Neuronal stem cell (in vitro differentiated cells): ENCODE data around the gene GTF2A1L.

Source experiments
- DNase-seq: peaks from one replicate; pipeline ENCODE4 v3.0.0-alpha.2; 2013; ENCODE audit warnings: low spot score
- H2AFZ ChIP-seq: one replicate; pipeline ENCODE4 v1.6.1; 2013; ENCODE audit warnings: mild to moderate bottlenecking, low read length, inconsistent platforms
- H2AK5ac ChIP-seq: 2 replicates; pipeline ENCODE4 v1.6.1; 2013; ENCODE audit warnings: low read depth, mild to moderate bottlenecking, inconsistent platforms, low read length, moderate library complexity, mixed read lengths
- H2BK120ac ChIP-seq: 2 replicates; pipeline ENCODE4 v1.6.1; 2013; ENCODE audit warnings: low read depth, mild to moderate bottlenecking, inconsistent platforms, low read length, moderate library complexity, mixed read lengths
- H2BK12ac ChIP-seq: one replicate; pipeline ENCODE4 v1.6.1; 2013; ENCODE audit warnings: low read length, inconsistent platforms
- H2BK15ac ChIP-seq: 2 replicates; pipeline ENCODE4 v1.6.1; 2013; ENCODE audit warnings: mild to moderate bottlenecking, low read length, inconsistent platforms, mixed read lengths
- H2BK5ac ChIP-seq: one replicate; pipeline ENCODE4 v1.6.1; 2013; ENCODE audit warnings: inconsistent platforms, mild to moderate bottlenecking, low read length, moderate library complexity
- H3K14ac ChIP-seq: one replicate; pipeline ENCODE4 v1.6.1; 2013; ENCODE audit warnings: low read length, inconsistent platforms
- H3K18ac ChIP-seq: 2 replicates; pipeline ENCODE4 v1.6.1; 2013; ENCODE audit warnings: low read length, inconsistent platforms
- H3K23ac ChIP-seq: 2 replicates; pipeline ENCODE4 v1.6.1; 2013; ENCODE audit warnings: low read depth, mild to moderate bottlenecking, mixed read lengths, low read length, inconsistent platforms; ENCODE audit not compliant: poor library complexity
- H3K27ac ChIP-seq: replicated peaks from 3 replicates; pipeline ENCODE4 v1.5.1; 2013; ENCODE audit warnings: low read length, inconsistent platforms
- H3K27me3 ChIP-seq, 3 experiments: 2 replicates each; pipeline ENCODE4 v1.6.1; 2013; ENCODE audit warnings: low read length in 3 of 3, mild to moderate bottlenecking in 2 of 3, inconsistent platforms in 1 of 3, low read depth in 1 of 3, mixed read lengths in 1 of 3, moderate library complexity in 1 of 3; ENCODE audit not compliant: control insufficient read depth in 3 of 3, insufficient read depth in 3 of 3
- H3K36me3 ChIP-seq, 2 donors: replicated peaks in 1 of 2; 2 replicates each; pipeline ENCODE4 v1.6.1; 2013; ENCODE audit warnings: low read length in 2 of 2; ENCODE audit not compliant: control insufficient read depth in 2 of 2, insufficient read depth in 2 of 2
- H3K4ac ChIP-seq: 2 replicates; pipeline ENCODE4 v1.6.1; 2013; ENCODE audit warnings: inconsistent platforms, mild to moderate bottlenecking, low read length, moderate library complexity
- H3K4me1 ChIP-seq, 2 donors: 1 replicate in 1 of 2; 2 replicates in 1 of 2; pipeline ENCODE4 v1.6.1; 2013; ENCODE audit warnings: low read length in 2 of 2, low read depth in 1 of 2; ENCODE audit not compliant: control insufficient read depth in 2 of 2, insufficient read depth in 1 of 2
- H3K4me2 ChIP-seq: one replicate; pipeline ENCODE4 v1.6.1; 2013; ENCODE audit warnings: mild to moderate bottlenecking, low read length, inconsistent platforms; ENCODE audit not compliant: insufficient read depth, poor library complexity, severe bottlenecking
- H3K4me3 ChIP-seq, 2 donors: 2 replicates each; pipeline ENCODE4 v1.5.1; 2013; ENCODE audit warnings: low read length in 2 of 2, mild to moderate bottlenecking in 2 of 2, inconsistent platforms in 1 of 2, moderate library complexity in 1 of 2
- H3K79me1 ChIP-seq: one replicate; pipeline ENCODE4 v1.6.1; 2013; ENCODE audit warnings: low read depth, mild to moderate bottlenecking, inconsistent platforms, low read length, moderate library complexity
- H3K9ac ChIP-seq: one replicate; pipeline ENCODE4 v1.6.1; 2013; ENCODE audit warnings: mild to moderate bottlenecking, low read depth, low read length, inconsistent platforms; ENCODE audit not compliant: poor library complexity
- H3K9me3 ChIP-seq, 2 donors: replicated peaks in 1 of 2; 2 replicates each; pipeline versions ENCODE3 to v1.6.1; 2013; ENCODE audit warnings: low read length in 2 of 2, mild to moderate bottlenecking in 2 of 2, inconsistent platforms in 1 of 2, low read depth in 1 of 2, mixed read lengths in 1 of 2, moderate library complexity in 1 of 2; ENCODE audit not compliant: control insufficient read depth in 2 of 2, insufficient read depth in 1 of 2
- H4K8ac ChIP-seq: one replicate; pipeline ENCODE4 v1.6.1; 2013; ENCODE audit warnings: low read depth, mild to moderate bottlenecking, inconsistent platforms, low read length, moderate library complexity
- H4K91ac ChIP-seq: one replicate; pipeline ENCODE4 v1.6.1; 2013; ENCODE audit warnings: low read length, low read depth, mild to moderate bottlenecking, inconsistent platforms; ENCODE audit not compliant: poor library complexity
- whole genome bisulfite sequencing, 2 donors: extraction: QIAGEN DNeasy Blood & Tissue Kit; methylation state at CpG; one replicate each; pipeline ENCODE4 v1.1.7; 2013; ENCODE audit warnings: missing lambda C conversion rate in 2 of 2, mixed read lengths in 1 of 2; ENCODE audit not compliant: insufficient read length in 2 of 2, insufficient replicate concordance in 1 of 2; ENCODE audit errors: extremely low coverage in 2 of 2; 5-methylcytosine and 5-hydroxymethylcytosine counted together

GTF2A1L gene

DNA sequence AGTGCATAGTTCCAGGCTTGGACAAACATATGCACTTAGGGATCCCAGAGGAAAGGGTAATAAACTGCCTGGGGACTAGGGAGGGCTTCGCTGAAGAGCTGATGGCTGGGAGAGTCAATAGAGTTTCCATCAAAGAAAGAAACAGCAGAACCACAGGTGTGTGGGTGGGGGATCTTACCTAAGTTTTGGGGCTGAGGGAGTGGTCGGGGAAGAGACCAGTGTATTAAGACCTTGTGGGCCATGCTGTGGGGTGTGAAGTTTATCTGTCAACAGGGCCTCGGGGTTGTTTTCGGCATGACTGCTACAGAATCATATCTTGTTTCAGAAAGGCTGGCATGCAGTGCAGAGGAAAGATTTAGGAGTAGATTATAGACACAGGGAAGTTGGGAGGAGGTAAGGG lies 31.2 kb upstream of the GTF2A1L start:
- Histone ChIP-seq H3K14ac (no peak overlapping the region), H2BK5ac (no peak overlapping the region), H3K36me3 (peaks cover 0 to 25% of the 10 kb centered on the region in 2 donors), H4K8ac (no peak overlapping the region), H3K9me3 (peaks cover 0 to 12% of the 10 kb centered on the region in 2 donors), H3K4me2 (no peak overlapping the region), H3K4me1 (peaks cover 21% of the 10 kb centered on the region in 2 donors), H3K9ac (no peak overlapping the region), H3K4me3 (no peak overlapping the region), H2BK15ac (no peak overlapping the region), H2BK12ac (no peak overlapping the region), H3K23ac (no peak overlapping the region), H3K18ac (no peak overlapping the region), H4K91ac (no peak overlapping the region), H3K27ac (no peak overlapping the region), H2AK5ac (no peak overlapping the region), H3K4ac (no peak overlapping the region), H2BK120ac (no peak overlapping the region), H3K79me1 (no peaks in the 10 kb centered on the region), H2AFZ (no peak overlapping the region), H3K27me3 (no peaks in the 10 kb centered on the region)
- no CpG with 5 or more reads among the region's 4 CpGs for WGBS, 2 donors
- DNase-seq, result no peak

- Histone ChIP-seq H2BK5ac (no peak overlapping the region), H3K4me1 (peaks cover 21 to 23% of the 10 kb centered on the region in 2 donors), H4K8ac (no peak overlapping the region), H2BK15ac (no peak overlapping the region), H3K18ac (peak overlapping the region; percentile 55), H2AK5ac (no peak overlapping the region), H3K4me2 (no peak overlapping the region), H4K91ac (no peak overlapping the region), H3K79me1 (no peaks in the 10 kb centered on the region), H2BK120ac (no peak overlapping the region), H3K4me3 (no peak overlapping the region), H3K27me3 (no peaks in the 10 kb centered on the region), H3K14ac (no peak overlapping the region), H3K9ac (no peak overlapping the region), H3K27ac (peak overlapping the region; percentile 22), H3K9me3 (peaks cover 0 to under 1% of the 10 kb centered on the region in 2 donors), H2AFZ (no peak overlapping the region), H3K23ac (no peak overlapping the region), H3K36me3 (peaks cover 3 to 22% of the 10 kb centered on the region in 2 donors), H2BK12ac (no peak overlapping the region), H3K4ac (no peak overlapping the region)
- no peak for DNase-seq
- no CpG with 5 or more reads among the region's 5 CpGs for WGBS, 2 donors
Observed at GRCh38 chr2:48587560-48587959, 30.1 kb upstream of the GTF2A1L start.

DNA sequence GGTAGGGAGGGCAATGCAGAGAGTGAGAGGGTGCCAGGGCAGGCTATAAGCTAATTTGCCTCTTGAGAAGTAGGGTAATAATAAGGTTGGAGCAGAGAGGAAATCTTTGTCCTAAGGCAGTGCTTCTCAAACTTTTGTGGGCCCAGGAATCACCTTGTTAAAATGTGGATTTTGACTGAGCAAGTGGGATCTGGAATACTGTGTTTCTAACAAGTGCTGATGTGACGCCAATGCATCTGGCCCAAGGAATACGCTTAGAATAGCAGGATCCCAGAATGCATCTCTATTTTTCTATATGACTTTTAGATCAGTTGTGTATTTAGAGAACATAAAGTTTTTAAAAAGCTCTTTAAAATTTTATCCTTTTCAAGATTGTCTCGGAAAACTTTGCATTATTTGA lies 29.7 kb upstream of the GTF2A1L start:
- no peak overlapping the region for H3K4me2 ChIP-seq
- no peaks in the 10 kb centered on the region for H3K9me3 ChIP-seq
- peaks cover 21 to 23% of the 10 kb centered on the region in 2 donors for H3K4me1 ChIP-seq
- no peak overlapping the region for H4K8ac ChIP-seq
- H3K36me3 ChIP-seq, result peaks cover 3 to 22% of the 10 kb centered on the region in 2 donors
- H3K18ac ChIP-seq, result peak overlapping the region; percentile 55
- H3K27me3 ChIP-seq, result no peaks in the 10 kb centered on the region
- H2AK5ac ChIP-seq, result no peak overlapping the region
- H3K79me1 ChIP-seq, result no peaks in the 10 kb centered on the region
- no peak overlapping the region for H4K91ac ChIP-seq
- H3K23ac ChIP-seq, result no peak overlapping the region
- WGBS, 2 donors, result no CpG with 5 or more reads among the region's 3 CpGs
- no peak overlapping the region for H2AFZ ChIP-seq
- no peak overlapping the region for H2BK15ac ChIP-seq
- H3K27ac ChIP-seq, result peak overlapping the region; percentile 22
- DNase-seq, result no peak
- no peak overlapping the region for H2BK120ac ChIP-seq
- no peak overlapping the region for H2BK12ac ChIP-seq
- no peak overlapping the region for H3K4me3 ChIP-seq
- no peak overlapping the region for H2BK5ac ChIP-seq
- H3K14ac ChIP-seq, result no peak overlapping the region
- no peak overlapping the region for H3K4ac ChIP-seq
- H3K9ac ChIP-seq, result no peak overlapping the region

- no peaks in the 10 kb centered on the region for H3K79me1 ChIP-seq
- no peak overlapping the region for H3K4ac ChIP-seq
- H4K91ac ChIP-seq, result no peak overlapping the region
- H3K4me3 ChIP-seq, result no peak overlapping the region
- H3K4me2 ChIP-seq, result no peak overlapping the region
- no CpG with 5 or more reads among the region's 1 CpG for WGBS, 2 donors
- H4K8ac ChIP-seq, result no peak overlapping the region
- no peak overlapping the region for H2BK12ac ChIP-seq
- H3K4me1 ChIP-seq, result peaks cover 21 to 23% of the 10 kb centered on the region in 2 donors
- no peak overlapping the region for H2AK5ac ChIP-seq
- no peak overlapping the region for H2AFZ ChIP-seq
- no peak for DNase-seq
- peaks cover 3 to 17% of the 10 kb centered on the region in 2 donors for H3K36me3 ChIP-seq
- no peak overlapping the region for H3K27ac ChIP-seq
- H2BK5ac ChIP-seq, result no peak overlapping the region
- H3K18ac ChIP-seq, result no peak overlapping the region
- H3K9ac ChIP-seq, result no peak overlapping the region
- H3K14ac ChIP-seq, result no peak overlapping the region
- no peaks in the 10 kb centered on the region for H3K9me3 ChIP-seq
- H3K23ac ChIP-seq, result no peak overlapping the region
- H2BK120ac ChIP-seq, result no peak overlapping the region
- H2BK15ac ChIP-seq, result no peak overlapping the region
- H3K27me3 ChIP-seq, result no peaks in the 10 kb centered on the region
Observed at GRCh38 chr2:48588745-48589144, 28.9 kb upstream of the GTF2A1L start.
